A549 (cell line): ENCODE measurements around the gene SPTSSA. TPM values are rescaled to one million over a fixed set of nuclear protein-coding genes. Genes with fewer than 3 reads are reported as not detected.
A peak's percentile ranks its signal among the peaks of the same experiment; 100 is the strongest.

Experiments
- ATAC-seq, 2 experiments: fragments of 200-7000 bp in 1 of 2; fragments of >200 bp in 1 of 2; cut with Nextera tagmentation in 1 of 2; cut with Tn5 transposase in 1 of 2; 3 replicates each; pipeline versions ENCODE4 v1.8.0 to v1.9.1; 2018 to 2020; ENCODE audit warnings: mild to moderate bottlenecking in 1 of 2, moderate library complexity in 1 of 2
- CTCF ChIA-PET: fragments of 300-600 bp; sonication (Branson Sonifier 250); formaldehyde crosslinking; extraction: SDS; loops from one replicate; lab custom pipeline; 2021; ENCODE audit warnings: antibody characterized with exemption, inconsistent platforms; lab: Yijun Ruan, JAX
- POLR2A ChIA-PET: fragments of 350-600 bp; formaldehyde crosslinking; extraction: SDS; loops from one replicate; lab custom pipeline; 2021; ENCODE audit warnings: antibody characterized with exemption, inconsistent platforms; lab: Yijun Ruan, JAX
- DNase-seq, 2 experiments: peaks; one replicate each; pipeline versions ENCODE4 v3.0.0 to v3.0.0-alpha.2; 2011 to 2016; ENCODE audit warnings: low read depth in 1 of 2, low spot score in 1 of 2
- FAIRE-seq: peaks from 2 replicates; lab custom pipeline; 2011; peaks lifted over from hg19 to GRCh38; lab: Jason Lieb, UNC
- H3K27ac ChIP-seq, 2 experiments: fragments of >200 bp; sonication (Bioruptor Twin); formaldehyde crosslinking; 3 replicates each; pipeline ENCODE4 v1.5.1; 2016 to 2017
- H3K4me1 ChIP-seq: fragments of >200 bp; sonication (Bioruptor Twin); formaldehyde crosslinking; 3 replicates; pipeline ENCODE4 v1.6.1; 2016
- H3K4me2 ChIP-seq: fragments of >200 bp; sonication (Bioruptor Twin); formaldehyde crosslinking; 3 replicates; pipeline ENCODE4 v1.6.1; 2016
- H3K4me3 ChIP-seq: fragments of >200 bp; sonication (Bioruptor Twin); formaldehyde crosslinking; 3 replicates; pipeline ENCODE4 v1.5.1; 2016
- H3K9me3 ChIP-seq: fragments of >200 bp; sonication (Bioruptor Twin); formaldehyde crosslinking; 3 replicates; pipeline ENCODE4 v1.6.1; 2016
- CBX8 ChIP-seq: fragments of 200-600 bp; sonication (generic); IDR thresholded peaks from 2 replicates; pipeline ENCODE4 v1.6.1; 2016
- CEBPB ChIP-seq, 2 experiments: fragments of >200 bp in 1 of 2; sonication (Bioruptor Twin) in 1 of 2; formaldehyde crosslinking in 1 of 2; IDR thresholded peaks; 2 replicates each; pipeline ENCODE4 v1.6.1; 2012 to 2016
- CHD2 ChIP-seq: fragments of 150-350 bp; IDR thresholded peaks from 2 replicates; pipeline ENCODE4 v1.6.1; 2014; ENCODE audit warnings: low read length; ENCODE audit not compliant: partially characterized antibody
- CTCF ChIP-seq: fragments of >200 bp; sonication (Bioruptor Twin); formaldehyde crosslinking; IDR thresholded peaks from 3 replicates; pipeline ENCODE4 v1.5.1; 2016
- EHMT2 ChIP-seq: fragments of 200-600 bp; sonication (generic); IDR thresholded peaks from 2 replicates; pipeline ENCODE4 v1.6.1; 2016; ENCODE audit warnings: antibody characterized with exemption, low read depth, mild to moderate bottlenecking, moderate library complexity
- EP300 ChIP-seq, 2 experiments: fragments of >200 bp; sonication (Bioruptor Twin); formaldehyde crosslinking; IDR thresholded peaks; 2 replicates in 1 of 2; 3 replicates in 1 of 2; pipeline ENCODE4 v1.6.1; 2016 to 2017
- FOSB ChIP-seq: fragments of 250-450 bp; sonication (Bioruptor Pico); IDR thresholded peaks from 2 replicates; pipeline ENCODE4 v1.5.0; 2020; ENCODE audit warnings: mild to moderate bottlenecking, moderate library complexity
- FOSL2 ChIP-seq, 2 experiments: fragments of 450-650 bp in 1 of 2; fragments of >200 bp in 1 of 2; sonication (Bioruptor Twin) in 1 of 2; formaldehyde crosslinking; IDR thresholded peaks; 2 replicates each; pipeline versions ENCODE4 v1.5.0 to v1.6.1; 2016 to 2020; ENCODE audit warnings: mild to moderate bottlenecking in 1 of 2, moderate library complexity in 1 of 2
- JUN ChIP-seq, 2 experiments: fragments of >200 bp; sonication (Bioruptor Twin); formaldehyde crosslinking; IDR thresholded peaks; 2 replicates in 1 of 2; 3 replicates in 1 of 2; pipeline ENCODE4 v1.6.1; 2016 to 2017
- KDM1A ChIP-seq: fragments of 200-600 bp; sonication (generic); IDR thresholded peaks from 2 replicates; pipeline ENCODE4 v1.6.1; 2016; ENCODE audit warnings: low read depth, mild to moderate bottlenecking
- KDM5A ChIP-seq: fragments of 200-600 bp; sonication (generic); IDR thresholded peaks from 2 replicates; pipeline ENCODE4 v1.6.1; 2016; ENCODE audit warnings: antibody characterized with exemption, mild to moderate bottlenecking
- MAFK ChIP-seq: fragments of 450-650 bp; IDR thresholded peaks from 2 replicates; pipeline ENCODE4 v1.6.1; 2014; ENCODE audit not compliant: partially characterized antibody
- MAX ChIP-seq: IDR thresholded peaks from 2 replicates; pipeline ENCODE4 v1.6.1; 2012
- MYC ChIP-seq: IDR thresholded peaks from 2 replicates; pipeline ENCODE4 v1.6.1; 2012; ENCODE audit warnings: mild to moderate bottlenecking, inconsistent platforms, low read length, improper control_type of control experiment, borderline replicate concordance
- NFE2L2 ChIP-seq: fragments of 150-350 bp; conservative IDR thresholded peaks from 2 replicates; pipeline ENCODE4 v1.6.1; 2014; ENCODE audit warnings: low read length
- POLR2A ChIP-seq: IDR thresholded peaks from 2 replicates; pipeline ENCODE4 v1.6.1; 2012; ENCODE audit warnings: mild to moderate bottlenecking, low read length
- POLR2AphosphoS2 ChIP-seq: conservative IDR thresholded peaks from 2 replicates; pipeline ENCODE4 v1.6.1; 2012; ENCODE audit warnings: low read length, improper control_type of control experiment, inconsistent platforms
- RAD21 ChIP-seq, 2 experiments: fragments of >200 bp in 1 of 2; sonication (Bioruptor Twin) in 1 of 2; formaldehyde crosslinking in 1 of 2; IDR thresholded peaks in 1 of 2; conservative IDR thresholded peaks in 1 of 2; 2 replicates in 1 of 2; 3 replicates in 1 of 2; pipeline ENCODE4 v1.6.1; 2012 to 2018; ENCODE audit warnings: inconsistent platforms in 1 of 2
- RARB ChIP-seq: fragments of 250-450 bp; sonication (Bioruptor Pico); IDR thresholded peaks from 2 replicates; pipeline ENCODE4 v1.8.0; 2021; ENCODE audit warnings: mild to moderate bottlenecking, moderate library complexity
- RCOR1 ChIP-seq: fragments of 150-350 bp; IDR thresholded peaks from 2 replicates; pipeline ENCODE4 v1.6.1; 2014; ENCODE audit warnings: antibody characterized with exemption, low read length, low read depth
- RFX5 ChIP-seq: fragments of 450-650 bp; IDR thresholded peaks from 2 replicates; pipeline ENCODE4 v1.7.1; 2014; ENCODE audit warnings: antibody characterized with exemption, mild to moderate bottlenecking, moderate library complexity
- RNF2 ChIP-seq: fragments of 200-600 bp; sonication (generic); IDR thresholded peaks from 2 replicates; pipeline ENCODE4 v1.6.1; 2016; ENCODE audit warnings: low read depth, mild to moderate bottlenecking, antibody characterized with exemption, moderate library complexity, borderline replicate concordance
- SREBF2 ChIP-seq: fragments of 450-650 bp; IDR thresholded peaks from 2 replicates; pipeline ENCODE4 v1.6.1; 2014; ENCODE audit warnings: mild to moderate bottlenecking, moderate library complexity
- TP53 ChIP-seq: fragments of 250-450 bp; sonication (Bioruptor Pico); IDR thresholded peaks from 2 replicates; pipeline ENCODE4 v1.5.0; 2021; ENCODE audit warnings: mild to moderate bottlenecking, moderate library complexity
- ZC3H11A ChIP-seq: fragments of 450-650 bp; IDR thresholded peaks from 2 replicates; pipeline ENCODE4 v1.6.1; 2014; ENCODE audit warnings: antibody characterized with exemption, mild to moderate bottlenecking
- ZFP36 ChIP-seq: fragments of 450-650 bp; IDR thresholded peaks from 2 replicates; pipeline ENCODE4 v1.6.1; 2014; ENCODE audit warnings: borderline replicate concordance; ENCODE audit not compliant: partially characterized antibody
- ZNF302 ChIP-seq: fragments of 250-450 bp; sonication (Bioruptor Pico); IDR thresholded peaks from 2 replicates; pipeline ENCODE4 v1.9.0; 2021; ENCODE audit warnings: inconsistent platforms, mild to moderate bottlenecking, moderate library complexity
- WGBS: methylation state at CpG from one replicate; pipeline ENCODE4 v1.1.6; 2017; ENCODE audit errors: missing lambda C conversion rate; 5-methylcytosine and 5-hydroxymethylcytosine counted together
- polyA plus RNA-seq, 4 experiments: library from polyadenylated mRNA; depleted of rRNA in 3 of 4; stranded (reverse); fragments of >200 nt; fragmentation: RNase III in 1 of 4; extraction: RNeasy Plus Mini Kit Qiagen cat#74134 plus additional on column Dnase treatment in 1 of 4; gene quantifications; 2 replicates in 3 of 4; 3 replicates in 1 of 4; pipeline ENCODE4 v1.2.3, GENCODE V29; 2011 to 2017
- TF ChIP-seq, protein P1 (sequence below): fragments of 200-600 bp; sonication (generic); IDR thresholded peaks from 2 replicates; pipeline ENCODE4 v1.6.1; 2016; ENCODE audit warnings: antibody characterized with exemption, mild to moderate bottlenecking, moderate library complexity
- TF ChIP-seq, protein P2 (sequence below): fragments of >200 bp; sonication (Bioruptor Twin); formaldehyde crosslinking; IDR thresholded peaks from 2 replicates; pipeline ENCODE4 v1.6.1; 2016
- TF ChIP-seq, protein P3 (sequence below): fragments of 250-450 bp; sonication (Bioruptor Pico); IDR thresholded peaks from 2 replicates; pipeline ENCODE4 v1.5.0; 2020; ENCODE audit warnings: low read depth, mild to moderate bottlenecking, moderate library complexity

Gene SPTSSA
- polyA plus RNA-seq, 2 of the 4 experiments (the other 2 are of a cell fraction) = 68.0 to 105 TPM

DNA sequence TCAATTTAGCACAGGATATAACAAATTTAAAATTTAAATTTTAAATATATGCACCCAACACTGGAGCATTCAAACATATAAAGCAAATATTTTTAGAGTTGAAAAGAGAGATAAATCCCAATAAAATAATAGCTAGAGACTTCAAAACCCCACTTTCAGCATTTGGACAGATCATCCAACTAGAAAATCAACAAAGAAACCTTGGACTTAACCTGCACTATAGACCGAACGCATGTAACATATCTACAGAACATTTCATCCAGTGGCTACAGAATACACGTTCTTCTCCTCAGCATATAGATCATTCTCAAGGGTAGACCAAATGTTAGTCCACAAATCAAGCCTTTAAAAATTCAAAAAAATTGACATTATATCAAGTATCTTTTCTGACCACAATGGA, 64.0 kb downstream of the SPTSSA start:
- ATAC-seq (no peak), FAIRE-seq (peak; percentile 7), DNase-seq (no peak)
- POLR2A ChIA-PET = interaction anchor here (0.7 kb wide), 1 partner anchor 65 kb away, joined by 3 read pairs; no protein-coding TSS in a partner anchor
- WGBS = 35% methylated on average over 3 of the region's 3 CpGs
- H3K4me3 ChIP-seq = no peak overlapping the region
- no peak for TF ChIP-seq FOSB (CRISPR knock-in tag)
- TF ChIP-seq EHMT2 = peak; percentile 79; the same call in 1 of the 2 replicates
- no peak for TF ChIP-seq POLR2AphosphoS2
- TF ChIP-seq JUN (IDR thresholded peaks at IDR 0.05) = no peak
- TF ChIP-seq RFX5 = no peak
- TF ChIP-seq NFE2L2 = no peak
- TF ChIP-seq MYC = no peak
- no peak for TF ChIP-seq KDM5A
- TF ChIP-seq ZFP36 = no peak
- no peak for TF ChIP-seq SREBF2
- TF ChIP-seq, protein P1, sequence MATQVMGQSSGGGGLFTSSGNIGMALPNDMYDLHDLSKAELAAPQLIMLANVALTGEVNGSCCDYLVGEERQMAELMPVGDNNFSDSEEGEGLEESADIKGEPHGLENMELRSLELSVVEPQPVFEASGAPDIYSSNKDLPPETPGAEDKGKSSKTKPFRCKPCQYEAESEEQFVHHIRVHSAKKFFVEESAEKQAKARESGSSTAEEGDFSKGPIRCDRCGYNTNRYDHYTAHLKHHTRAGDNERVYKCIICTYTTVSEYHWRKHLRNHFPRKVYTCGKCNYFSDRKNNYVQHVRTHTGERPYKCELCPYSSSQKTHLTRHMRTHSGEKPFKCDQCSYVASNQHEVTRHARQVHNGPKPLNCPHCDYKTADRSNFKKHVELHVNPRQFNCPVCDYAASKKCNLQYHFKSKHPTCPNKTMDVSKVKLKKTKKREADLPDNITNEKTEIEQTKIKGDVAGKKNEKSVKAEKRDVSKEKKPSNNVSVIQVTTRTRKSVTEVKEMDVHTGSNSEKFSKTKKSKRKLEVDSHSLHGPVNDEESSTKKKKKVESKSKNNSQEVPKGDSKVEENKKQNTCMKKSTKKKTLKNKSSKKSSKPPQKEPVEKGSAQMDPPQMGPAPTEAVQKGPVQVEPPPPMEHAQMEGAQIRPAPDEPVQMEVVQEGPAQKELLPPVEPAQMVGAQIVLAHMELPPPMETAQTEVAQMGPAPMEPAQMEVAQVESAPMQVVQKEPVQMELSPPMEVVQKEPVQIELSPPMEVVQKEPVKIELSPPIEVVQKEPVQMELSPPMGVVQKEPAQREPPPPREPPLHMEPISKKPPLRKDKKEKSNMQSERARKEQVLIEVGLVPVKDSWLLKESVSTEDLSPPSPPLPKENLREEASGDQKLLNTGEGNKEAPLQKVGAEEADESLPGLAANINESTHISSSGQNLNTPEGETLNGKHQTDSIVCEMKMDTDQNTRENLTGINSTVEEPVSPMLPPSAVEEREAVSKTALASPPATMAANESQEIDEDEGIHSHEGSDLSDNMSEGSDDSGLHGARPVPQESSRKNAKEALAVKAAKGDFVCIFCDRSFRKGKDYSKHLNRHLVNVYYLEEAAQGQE = peak; percentile 87
- no peak for TF ChIP-seq CBX8
- TF ChIP-seq TP53 (CRISPR knock-in tag) = no peak
- TF ChIP-seq, all 56 proteins: peak for 2
- H3K27ac ChIP-seq = no peak overlapping the region
- CTCF ChIA-PET = no interaction called here
- no peak overlapping the region for H3K4me2 ChIP-seq
- no peaks in the 10 kb centered on the region for H3K9me3 ChIP-seq
- no peaks in the 10 kb centered on the region for H3K4me1 ChIP-seq

DNA sequence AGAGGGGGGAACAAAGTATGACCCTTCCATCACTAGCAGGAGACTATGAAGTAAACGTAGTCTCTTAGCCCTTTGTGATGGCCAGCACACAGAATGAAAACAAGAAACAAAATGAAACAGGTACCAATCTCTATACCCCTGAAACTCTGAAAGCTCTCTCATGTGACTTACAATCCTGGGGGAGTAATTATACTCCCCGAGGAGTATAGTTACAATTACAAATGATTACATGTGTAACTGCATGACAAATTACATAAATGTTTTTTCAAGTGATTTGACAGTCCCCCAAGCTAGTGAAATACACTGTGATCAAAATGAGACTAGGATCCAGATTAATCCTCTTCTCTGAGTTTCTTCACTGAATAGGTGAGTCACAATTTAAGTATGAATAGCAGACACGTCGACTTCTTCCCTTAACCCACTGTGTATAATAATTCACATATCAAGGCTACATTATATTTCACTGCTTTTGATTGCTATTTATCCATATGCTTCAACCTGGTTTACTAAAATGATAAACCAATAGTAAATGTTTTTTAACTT, 74.0 kb downstream of the SPTSSA start:
- FAIRE-seq (no peak), DNase-seq (no peak)
- H3K4me3 ChIP-seq = no peak overlapping the region
- H3K4me2 ChIP-seq = peak overlapping the region; percentile 47; the same call in 2 of the 3 replicates
- H3K4me1 ChIP-seq = peaks cover 18% of the 10 kb centered on the region
- POLR2A ChIA-PET = no interaction called here
- TF ChIP-seq CHD2 (no peak), EP300 (IDR thresholded peaks at IDR 0.05) (no peak), CTCF (no peak), RAD21 (conservative IDR thresholded peaks at IDR 0.05 in 1 of 2, IDR thresholded peaks at IDR 0.05 in 1 of 2) (no peak), MAFK (no peak), ZNF302 (no peak), RNF2 (no peak), FOSL2 (IDR thresholded peaks at IDR 0.05) (no peak), FOSL2 (CRISPR knock-in tag; IDR thresholded peaks at IDR 0.05) (no peak), RCOR1 (no peak), CEBPB (IDR thresholded peaks at IDR 0.05) (no peak), RFX5 (no peak), POLR2A (no peak), ZC3H11A (no peak), MAX (no peak), KDM1A (no peak), RARB (no peak)
- TF ChIP-seq, protein P2, sequence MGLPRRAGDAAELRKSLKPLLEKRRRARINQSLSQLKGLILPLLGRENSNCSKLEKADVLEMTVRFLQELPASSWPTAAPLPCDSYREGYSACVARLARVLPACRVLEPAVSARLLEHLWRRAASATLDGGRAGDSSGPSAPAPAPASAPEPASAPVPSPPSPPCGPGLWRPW = no peak
- TF ChIP-seq, protein P3, sequence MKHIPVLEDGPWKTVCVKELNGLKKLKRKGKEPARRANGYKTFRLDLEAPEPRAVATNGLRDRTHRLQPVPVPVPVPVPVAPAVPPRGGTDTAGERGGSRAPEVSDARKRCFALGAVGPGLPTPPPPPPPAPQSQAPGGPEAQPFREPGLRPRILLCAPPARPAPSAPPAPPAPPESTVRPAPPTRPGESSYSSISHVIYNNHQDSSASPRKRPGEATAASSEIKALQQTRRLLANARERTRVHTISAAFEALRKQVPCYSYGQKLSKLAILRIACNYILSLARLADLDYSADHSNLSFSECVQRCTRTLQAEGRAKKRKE (CRISPR knock-in tag) = no peak
- TF ChIP-seq, all 56 proteins: peak for 0
- no peak for ATAC-seq
- WGBS = 48% methylated on average over 4 of the region's 4 CpGs
- CTCF ChIA-PET = interaction anchor here (1.3 kb wide), 1 partner anchor 10 kb away, joined by 4 read pairs; no protein-coding TSS in a partner anchor
- H3K27ac ChIP-seq = peak overlapping the region; percentile 53 to 72; a peak in 5 of 6 replicates
- H3K9me3 ChIP-seq = no peaks in the 10 kb centered on the region
